Measurements from ENCODE around the gene TWNK. TPM values are rescaled to one million over a fixed set of nuclear protein-coding genes. Genes with fewer than 3 reads are reported as not detected.

The TWNK gene
- 6.4 and 25.1 TPM in 2 replicates for total RNA-seq (2014; rRNA removed; shearing (Covaris generic))

DNA sequence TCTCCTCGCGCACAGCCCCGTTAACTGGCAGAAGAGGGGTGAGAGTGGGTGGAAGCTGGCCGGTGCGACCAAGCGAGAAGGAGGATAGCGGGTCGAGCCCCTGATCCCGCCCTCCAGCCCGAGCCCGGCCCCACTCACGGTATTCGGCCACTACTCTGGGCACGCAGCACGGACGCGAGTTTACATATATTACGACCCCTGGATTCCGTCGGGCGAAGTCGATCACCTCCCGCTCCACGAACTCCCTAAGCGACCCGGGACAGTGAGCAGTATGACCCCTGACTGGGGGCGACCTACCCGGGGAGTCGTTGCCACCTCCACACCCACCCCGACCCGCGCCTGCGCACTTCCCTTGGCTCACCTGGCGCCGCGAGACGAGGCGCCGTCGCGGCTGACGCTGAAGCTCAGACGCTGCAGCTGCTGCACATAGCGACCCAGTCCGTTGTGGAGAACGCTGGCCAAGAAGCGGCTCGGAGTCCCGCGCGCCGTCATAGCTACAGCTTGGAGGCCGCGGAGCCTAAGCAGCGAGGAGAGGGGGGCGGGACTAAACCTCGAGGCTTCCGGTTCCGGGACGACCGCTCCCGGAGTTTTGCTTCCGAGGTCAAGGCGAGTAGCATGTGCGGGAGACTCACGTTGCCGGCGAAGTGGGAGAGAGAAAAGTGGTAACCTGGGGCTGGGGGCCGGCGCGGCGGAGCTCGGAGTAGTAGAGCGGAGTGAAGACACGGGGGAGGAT is at the start of gene TWNK, which contains the start of gene MRPL43:
Gene TWNK, plus strand, starts transcription at position 592 of the 733 bp plus-strand sequence. CDS start 668 bp downstream, outside the sequence.
Gene MRPL43, minus strand, starts transcription at position 546 of the 733 bp plus-strand sequence. Its CDS starts 54 bp downstream, at position 492.
- DNase-seq (ENCODE audit: low spot score): peak; percentile 69

DNA sequence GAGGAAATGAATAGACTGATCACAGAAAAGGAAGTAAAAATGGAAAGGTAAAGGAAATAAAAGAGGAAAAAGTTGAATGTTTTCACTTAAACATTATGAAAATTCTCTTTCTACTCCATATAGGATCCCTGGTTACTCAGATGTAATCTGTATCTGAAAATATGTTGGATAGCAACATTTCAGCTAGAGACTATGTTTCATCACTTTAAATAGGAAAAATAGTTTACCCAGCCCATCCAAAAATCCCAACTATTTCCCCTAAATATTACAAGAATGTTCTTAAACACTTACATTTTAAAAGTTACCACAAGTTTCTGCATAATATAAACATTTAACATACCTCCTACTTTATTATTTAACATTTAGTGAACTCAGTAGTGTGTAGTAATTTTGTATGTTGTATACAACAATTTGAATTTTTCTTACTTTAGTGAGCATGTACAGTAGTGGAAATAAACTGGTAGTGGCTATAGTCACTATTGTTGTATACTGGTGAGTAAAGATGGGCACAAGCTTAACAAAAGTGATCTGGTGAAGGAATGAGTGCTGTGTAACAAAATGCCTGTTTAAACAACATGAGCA is 47.5 kb upstream of the TWNK start:
- DNase-seq (ENCODE audit: low spot score): no peak

DNA sequence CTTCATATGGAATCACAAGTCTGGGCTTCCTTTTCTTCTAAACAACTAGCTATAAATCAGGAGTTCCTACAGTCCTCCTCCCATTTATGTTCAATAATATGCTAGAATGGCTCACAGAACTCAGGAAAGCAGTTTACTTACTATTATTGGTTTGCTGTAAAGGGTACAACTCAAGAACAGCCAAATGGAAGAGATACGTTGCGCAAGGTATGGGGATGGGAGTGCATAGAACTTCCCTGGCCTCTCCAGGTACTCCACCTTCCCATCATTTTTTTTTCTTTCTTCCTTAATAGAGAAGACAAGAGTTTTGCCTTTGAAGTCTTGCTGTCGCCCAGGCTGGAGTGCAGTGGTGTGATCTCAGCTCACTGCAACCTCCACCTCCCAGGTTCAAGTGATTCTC is 45.1 kb upstream of the TWNK start:
- DNase-seq (ENCODE audit: low spot score): no peak

DNA sequence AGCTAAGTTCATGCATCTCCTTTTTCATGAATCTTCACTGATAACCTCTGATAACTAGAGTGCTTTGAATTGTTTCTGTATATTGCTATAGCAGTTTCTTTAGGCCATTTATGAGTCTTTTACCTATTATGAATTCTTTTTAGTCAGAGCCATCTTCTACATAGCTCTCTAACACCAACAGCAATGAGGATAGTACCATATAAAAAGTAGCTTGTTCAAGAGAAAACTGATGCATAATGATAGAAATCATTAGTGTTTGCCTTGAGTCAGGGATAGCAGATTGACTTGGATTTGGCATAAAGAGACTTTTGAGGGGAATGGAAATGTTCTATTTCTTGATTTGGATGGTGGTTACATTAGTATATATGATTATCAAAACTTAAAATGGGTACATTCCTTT is 43.8 kb upstream of the TWNK start:
- no peak for DNase-seq (ENCODE audit: low spot score)

- DNase-seq (ENCODE audit: low spot score): no peak
Observed at GRCh38 chr10:100945754-100946153, 41.6 kb upstream of the TWNK start.

DNA sequence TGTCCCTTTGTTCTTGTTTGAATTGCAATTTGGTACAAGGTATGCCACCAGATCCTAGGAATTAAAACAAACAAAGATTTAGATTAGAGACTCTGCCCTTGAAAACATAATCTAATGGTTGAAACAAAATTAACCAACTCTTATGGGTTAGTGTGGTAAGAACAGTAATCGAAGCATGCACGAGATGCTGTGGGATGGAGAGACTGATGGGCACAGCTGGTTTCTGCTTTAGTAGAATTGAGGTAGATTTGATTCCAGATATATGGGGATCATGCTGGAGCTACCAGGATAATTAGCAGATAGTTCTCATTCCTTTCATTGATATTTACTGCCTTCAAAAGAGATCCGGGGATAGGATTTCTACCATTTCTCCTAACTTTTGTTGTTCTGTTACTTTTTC is 38.4 kb upstream of the TWNK start:
- no peak for DNase-seq (ENCODE audit: low spot score)

DNA sequence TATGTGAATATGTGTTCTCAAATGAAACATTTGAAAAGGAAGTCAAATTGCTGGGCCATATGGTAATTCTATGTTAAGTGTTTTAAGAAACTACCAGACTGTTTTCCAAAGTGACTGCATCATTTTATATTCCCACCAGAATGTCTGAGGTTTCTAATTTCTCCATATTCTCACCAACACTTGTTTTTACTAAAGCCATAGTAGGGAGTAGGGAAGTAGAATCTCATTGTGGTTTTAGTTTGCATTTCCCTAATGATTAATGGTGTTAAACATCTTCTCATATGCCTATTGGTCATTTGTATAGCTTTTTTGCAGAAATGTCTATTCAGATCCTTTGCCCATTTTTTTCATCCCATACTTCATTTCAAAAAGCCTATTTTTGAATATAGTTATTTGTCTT is 27.1 kb upstream of the TWNK start:
- DNase-seq (ENCODE audit: low spot score): no peak

- no peak for DNase-seq (ENCODE audit: low spot score)
Observed at GRCh38 chr10:100962351-100963080, 24.8 kb upstream of the TWNK start.

DNA sequence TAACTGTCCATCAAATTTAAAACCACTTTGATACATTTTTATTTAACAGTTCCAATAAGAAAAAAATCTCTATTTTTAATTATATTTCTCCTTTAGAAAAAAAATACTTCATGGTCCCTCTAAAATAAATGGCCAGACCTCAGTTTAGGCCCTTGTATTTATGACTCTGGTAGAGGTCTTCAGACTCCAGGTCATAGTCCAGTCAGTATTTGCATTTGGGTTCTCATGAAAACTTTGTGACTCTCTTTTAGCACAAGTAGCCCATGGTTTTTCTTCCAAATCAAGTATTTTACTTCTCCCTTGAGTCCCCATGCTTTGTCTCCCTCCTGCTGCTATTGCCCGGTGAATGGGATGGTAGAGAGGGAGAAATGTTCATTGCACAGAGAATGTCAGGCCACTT is 23.5 kb upstream of the TWNK start:
- no peak for DNase-seq (ENCODE audit: low spot score)

- no peak for DNase-seq (ENCODE audit: low spot score)
Observed at GRCh38 chr10:100965820-100966219, 21.5 kb upstream of the TWNK start.

- no peak for DNase-seq (ENCODE audit: low spot score)
Observed at GRCh38 chr10:100966887-100967286, 20.5 kb upstream of the TWNK start.

- no peak for DNase-seq (ENCODE audit: low spot score)
Observed at GRCh38 chr10:100967332-100967731, 20.0 kb upstream of the TWNK start.

DNA sequence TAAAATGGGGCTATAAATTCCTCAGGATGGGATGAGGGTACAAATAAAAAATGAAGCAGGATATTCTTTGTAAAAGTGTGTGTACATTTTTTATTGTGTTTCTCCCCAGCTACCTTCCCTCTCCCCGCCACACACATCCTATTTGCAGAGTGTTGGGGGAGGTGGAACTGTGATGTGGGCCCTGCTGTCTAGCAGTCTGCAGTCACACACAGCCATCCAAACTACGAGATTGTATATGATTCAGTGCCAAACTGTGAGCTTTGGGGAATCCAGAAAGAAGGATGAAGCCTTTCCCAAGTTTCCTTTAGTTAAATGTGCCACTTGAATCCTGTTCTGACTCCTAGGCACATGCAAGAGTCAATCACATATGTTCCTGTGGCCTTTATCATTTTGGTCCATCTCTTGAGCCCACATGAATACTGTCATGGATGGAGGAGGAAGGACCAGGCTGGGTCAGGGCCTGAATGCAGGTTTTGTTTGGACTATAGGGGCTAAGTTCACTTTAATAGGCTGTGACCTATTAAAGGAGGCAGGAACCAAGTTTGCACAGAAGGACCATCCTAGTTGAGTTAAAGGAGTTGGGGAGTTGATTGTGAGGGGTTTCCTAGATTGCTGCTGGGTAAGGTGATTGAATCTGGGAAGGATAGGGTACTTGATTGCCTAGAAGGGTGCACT is 19.1 kb upstream of the TWNK start:
- no peak for DNase-seq (ENCODE audit: low spot score)

DNA sequence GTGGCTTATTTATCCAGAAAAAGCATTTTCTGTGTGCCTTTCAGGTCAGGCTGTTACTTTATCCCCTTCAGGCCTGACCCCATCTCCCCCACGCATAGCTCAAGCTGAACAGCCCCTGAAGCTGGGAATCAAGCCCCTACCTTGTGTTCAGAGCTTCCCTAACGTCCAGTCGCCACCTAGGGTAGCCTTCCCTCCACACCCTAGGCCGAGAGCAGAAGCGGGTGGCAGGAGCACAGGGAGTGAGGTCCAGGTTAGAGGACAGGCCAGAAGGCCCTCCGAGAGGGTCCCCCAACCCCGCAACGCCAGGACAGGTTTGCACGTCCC is 18.5 kb upstream of the TWNK start:
- no peak for DNase-seq (ENCODE audit: low spot score)

DNA sequence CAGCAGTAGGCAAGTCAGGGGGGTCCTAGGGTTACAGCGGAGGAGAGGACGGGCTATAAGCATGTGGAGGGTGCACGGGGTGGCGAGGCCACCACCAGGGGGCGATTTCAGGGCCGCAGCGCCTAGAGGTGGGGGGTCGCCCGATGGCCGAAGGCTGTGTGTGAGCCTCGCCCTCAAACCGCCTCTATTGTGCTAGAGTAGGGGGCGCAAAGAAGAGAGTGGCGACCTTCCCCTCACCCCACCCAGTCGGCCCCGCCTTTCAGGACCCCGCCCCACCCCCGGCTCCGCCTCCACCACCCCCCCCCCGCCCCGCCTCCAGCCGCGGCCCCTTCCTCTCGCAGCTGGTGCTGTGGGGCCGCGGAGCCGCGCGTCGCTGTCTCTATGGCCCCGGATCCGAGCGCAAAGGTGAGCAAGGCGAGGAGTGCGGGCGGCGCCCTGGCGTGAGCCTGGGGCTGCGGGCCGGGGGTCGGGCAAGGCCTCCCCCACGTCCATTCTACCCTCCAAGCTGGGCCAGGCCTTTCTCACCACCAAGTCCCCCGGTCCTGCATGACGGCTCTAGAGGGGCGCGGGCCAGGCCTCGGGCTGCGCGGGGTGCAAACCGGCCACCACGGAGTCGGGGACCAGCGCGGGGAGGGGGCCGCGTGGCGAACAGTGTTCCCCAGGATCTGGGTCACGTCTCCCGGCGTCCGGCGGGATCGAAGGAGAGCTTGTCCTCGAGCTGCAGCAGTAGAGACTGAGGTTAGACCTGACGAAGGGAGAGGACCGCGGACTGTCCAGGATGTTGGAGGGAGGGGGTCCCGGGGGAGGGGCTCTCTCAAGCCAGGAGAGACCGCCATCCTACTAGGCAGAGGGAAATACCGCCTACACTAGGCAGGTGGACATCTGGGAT is 17.9 kb upstream of the TWNK start, which contains the start of gene SEMA4G:
Gene SEMA4G, plus strand, starts transcription at position 318 of the 889 bp plus-strand sequence. CDS start 3,409 bp downstream, outside the sequence.
- DNase-seq (ENCODE audit: low spot score): no peak

GRCh38 chr10:100970076-100970913 is 17.0 kb upstream of the TWNK start:
- no peak for DNase-seq (ENCODE audit: low spot score)

DNA sequence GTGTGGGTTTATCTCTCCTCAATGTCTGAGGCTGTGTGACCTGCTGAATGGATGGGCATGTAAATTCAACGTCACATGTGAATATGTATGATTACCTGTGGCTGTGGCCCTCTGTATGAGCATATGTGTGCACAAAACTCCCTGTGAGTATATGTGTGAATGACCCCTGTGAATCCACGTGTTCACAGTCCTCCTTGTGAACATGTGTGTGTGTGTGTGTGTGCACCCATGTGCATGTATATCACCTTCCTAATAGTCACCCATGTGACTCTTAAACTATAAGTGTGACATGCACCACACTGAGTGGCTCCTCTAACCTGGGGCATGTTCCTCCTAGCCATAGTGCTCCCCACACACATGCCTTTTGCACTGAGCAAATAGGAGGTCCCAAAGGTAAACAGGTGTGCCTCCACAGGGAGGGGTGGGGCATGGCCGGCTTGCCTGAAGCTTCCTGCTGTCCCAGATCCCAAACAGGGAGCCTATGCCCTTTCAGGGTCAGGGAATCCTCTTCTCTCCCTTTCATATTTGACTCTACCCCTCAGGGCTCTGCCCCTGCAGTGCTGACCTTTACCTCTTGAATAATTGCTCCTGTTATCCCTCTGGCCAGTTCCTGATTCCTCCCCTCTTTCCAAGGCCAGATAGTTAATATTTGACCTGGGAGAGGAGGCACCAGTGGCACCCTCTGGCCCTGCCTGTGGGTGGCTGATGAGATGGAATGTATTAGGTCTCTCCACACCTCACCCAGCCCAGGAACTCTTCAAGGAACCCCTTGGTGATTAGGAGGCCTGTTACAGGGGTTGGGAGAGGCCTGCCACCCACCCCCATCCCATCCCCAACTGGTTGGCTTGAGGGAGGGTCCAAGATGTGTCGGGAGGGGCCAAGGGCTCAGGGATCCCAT is 16.2 kb upstream of the TWNK start:
- DNase-seq (ENCODE audit: low spot score): no peak

- no peak for DNase-seq (ENCODE audit: low spot score)
Observed at GRCh38 chr10:100972115-100972903, 15.0 kb upstream of the TWNK start.

Data from A172 (cell line).